Nephron (organoid): ENCODE measurements around the gene OSBPL3.

Experiments used
- H3K27ac Mint-ChIP-seq, 3 experiments: 2 replicates each; pipeline ENCODE4 v1.8.0; 2020; ENCODE audit warnings: mixed read lengths in 3 of 3, mild to moderate bottlenecking in 2 of 3, moderate library complexity in 1 of 3
- H3K27me3 Mint-ChIP-seq: 2 replicates; pipeline ENCODE4 v1.8.0; 2021; ENCODE audit warnings: low read depth, mild to moderate bottlenecking, moderate library complexity, mixed read lengths
- H3K36me3 Mint-ChIP-seq: 2 replicates; pipeline ENCODE4 v1.8.0; 2020; ENCODE audit warnings: low read depth, mixed read lengths
- H3K4me1 Mint-ChIP-seq: 2 replicates; pipeline ENCODE4 v1.8.0; 2020; ENCODE audit warnings: mixed read lengths
- H3K4me3 Mint-ChIP-seq, 3 experiments: 2 replicates each; pipeline ENCODE4 v1.8.0; 2020; ENCODE audit warnings: mild to moderate bottlenecking in 3 of 3, mixed read lengths in 3 of 3, moderate library complexity in 2 of 3
- H3K9me3 Mint-ChIP-seq: 2 replicates; pipeline ENCODE4 v1.8.0; 2020; ENCODE audit warnings: mixed read lengths
- TF ChIP-seq, protein P1 (sequence below), 3 experiments: fragments of 200-600 bp; sonication (generic); IDR thresholded peaks; one replicate each; pipeline ENCODE4 v1.5.0; 2021; ENCODE audit warnings: antibody characterized with exemption in 3 of 3; ENCODE audit not compliant: unreplicated experiment in 3 of 3

The OSBPL3 gene

DNA sequence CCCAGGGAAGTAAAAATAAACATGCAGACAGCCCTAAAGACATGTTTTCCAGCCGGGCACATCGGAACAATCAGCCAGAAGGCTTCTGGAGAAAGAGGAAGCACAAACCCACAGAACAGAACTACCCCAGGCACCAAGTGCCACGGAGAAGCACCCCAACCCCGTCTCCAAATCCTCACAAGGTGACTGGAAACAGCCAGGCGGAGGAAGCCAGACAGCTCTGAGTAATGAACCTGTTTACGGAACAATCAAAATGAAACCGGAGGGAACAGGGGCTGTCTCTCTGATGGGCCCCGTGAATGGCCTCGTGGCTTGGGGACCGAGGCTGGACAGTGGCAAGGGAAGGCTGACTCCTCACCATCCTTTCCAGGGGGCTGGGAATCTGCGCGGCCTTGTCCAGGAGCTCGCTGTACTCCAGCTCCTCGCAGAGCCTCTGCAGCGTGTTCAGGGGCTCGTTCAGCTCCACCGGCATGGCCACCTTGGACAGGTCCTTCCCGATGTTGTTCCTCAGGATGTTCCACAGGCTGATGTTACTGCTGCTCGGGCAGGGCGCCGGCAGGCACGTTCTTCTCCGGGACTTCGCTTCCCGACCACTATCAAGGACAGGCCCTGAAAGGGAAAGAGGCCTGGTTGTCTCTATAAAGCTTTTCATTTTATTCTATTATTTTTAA, 145.7 kb downstream of the OSBPL3 start:
- Mint-ChIP-seq H3K4me3 (no peak overlapping the region), H3K27ac (no peak overlapping the region), H3K36me3 (no peaks in the 10 kb centered on the region), H3K9me3 (no peaks in the 10 kb centered on the region), H3K27me3 (no peaks in the 10 kb centered on the region), H3K4me1 (peaks cover 3% of the 10 kb centered on the region)
- TF ChIP-seq, protein P1, sequence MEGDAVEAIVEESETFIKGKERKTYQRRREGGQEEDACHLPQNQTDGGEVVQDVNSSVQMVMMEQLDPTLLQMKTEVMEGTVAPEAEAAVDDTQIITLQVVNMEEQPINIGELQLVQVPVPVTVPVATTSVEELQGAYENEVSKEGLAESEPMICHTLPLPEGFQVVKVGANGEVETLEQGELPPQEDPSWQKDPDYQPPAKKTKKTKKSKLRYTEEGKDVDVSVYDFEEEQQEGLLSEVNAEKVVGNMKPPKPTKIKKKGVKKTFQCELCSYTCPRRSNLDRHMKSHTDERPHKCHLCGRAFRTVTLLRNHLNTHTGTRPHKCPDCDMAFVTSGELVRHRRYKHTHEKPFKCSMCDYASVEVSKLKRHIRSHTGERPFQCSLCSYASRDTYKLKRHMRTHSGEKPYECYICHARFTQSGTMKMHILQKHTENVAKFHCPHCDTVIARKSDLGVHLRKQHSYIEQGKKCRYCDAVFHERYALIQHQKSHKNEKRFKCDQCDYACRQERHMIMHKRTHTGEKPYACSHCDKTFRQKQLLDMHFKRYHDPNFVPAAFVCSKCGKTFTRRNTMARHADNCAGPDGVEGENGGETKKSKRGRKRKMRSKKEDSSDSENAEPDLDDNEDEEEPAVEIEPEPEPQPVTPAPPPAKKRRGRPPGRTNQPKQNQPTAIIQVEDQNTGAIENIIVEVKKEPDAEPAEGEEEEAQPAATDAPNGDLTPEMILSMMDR (IDR thresholded peaks at IDR 0.05; ENCODE audit: unreplicated experiment in 3 of 3), result no peak

DNA sequence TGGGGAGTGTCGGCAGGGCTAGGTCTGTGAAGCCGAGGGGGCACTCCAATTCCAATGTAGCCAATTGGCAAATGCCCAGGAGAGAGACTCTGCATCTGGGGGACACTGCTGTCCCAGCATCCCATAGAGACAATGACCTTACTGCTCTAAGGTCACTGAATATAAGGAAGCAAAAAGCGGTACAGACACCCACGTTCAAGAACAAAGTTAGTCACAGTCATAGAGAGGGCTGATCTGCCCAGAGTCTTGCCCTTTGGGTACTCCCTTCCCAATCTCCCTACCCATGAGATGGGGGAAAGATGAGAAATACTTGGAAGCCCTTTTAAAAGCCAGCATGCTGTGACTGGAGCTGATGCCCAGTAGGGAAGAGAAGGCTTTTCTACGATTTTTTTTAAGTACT, 146.4 kb downstream of the OSBPL3 start:
- TF ChIP-seq, protein P1 (IDR thresholded peaks at IDR 0.05; ENCODE audit: unreplicated experiment in 3 of 3), result no peak
- Mint-ChIP-seq H3K36me3 (no peaks in the 10 kb centered on the region), H3K9me3 (no peaks in the 10 kb centered on the region), H3K4me3 (no peak overlapping the region), H3K27ac (no peak overlapping the region), H3K4me1 (peaks cover 9% of the 10 kb centered on the region), H3K27me3 (no peaks in the 10 kb centered on the region)

DNA sequence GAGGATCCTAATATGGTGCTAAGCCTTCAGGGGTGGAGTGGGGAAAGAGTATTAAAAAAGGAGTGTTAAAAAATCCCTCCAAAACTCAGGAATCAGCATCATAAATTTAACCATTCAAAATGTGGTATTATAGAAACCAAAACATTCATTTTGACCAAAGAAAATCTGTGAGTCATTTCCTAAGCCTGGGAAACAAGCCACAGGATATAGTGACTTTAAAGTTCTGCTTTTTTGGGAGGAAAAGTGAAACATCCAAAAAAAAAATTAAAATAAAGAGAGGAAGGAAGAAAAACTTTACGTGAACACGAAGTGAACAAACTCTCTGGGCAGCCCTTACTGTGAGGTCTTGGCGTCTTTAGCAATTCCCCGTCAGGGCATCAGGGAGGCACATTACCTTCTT, 148.7 kb downstream of the OSBPL3 start:
- peaks cover 14% of the 10 kb centered on the region for H3K4me1 Mint-ChIP-seq
- H3K27ac Mint-ChIP-seq, result no peak overlapping the region
- no peaks in the 10 kb centered on the region for H3K9me3 Mint-ChIP-seq
- no peaks in the 10 kb centered on the region for H3K36me3 Mint-ChIP-seq
- TF ChIP-seq, protein P1 (IDR thresholded peaks at IDR 0.05; ENCODE audit: unreplicated experiment in 3 of 3), result no peak
- H3K27me3 Mint-ChIP-seq, result no peaks in the 10 kb centered on the region
- no peak overlapping the region for H3K4me3 Mint-ChIP-seq

DNA sequence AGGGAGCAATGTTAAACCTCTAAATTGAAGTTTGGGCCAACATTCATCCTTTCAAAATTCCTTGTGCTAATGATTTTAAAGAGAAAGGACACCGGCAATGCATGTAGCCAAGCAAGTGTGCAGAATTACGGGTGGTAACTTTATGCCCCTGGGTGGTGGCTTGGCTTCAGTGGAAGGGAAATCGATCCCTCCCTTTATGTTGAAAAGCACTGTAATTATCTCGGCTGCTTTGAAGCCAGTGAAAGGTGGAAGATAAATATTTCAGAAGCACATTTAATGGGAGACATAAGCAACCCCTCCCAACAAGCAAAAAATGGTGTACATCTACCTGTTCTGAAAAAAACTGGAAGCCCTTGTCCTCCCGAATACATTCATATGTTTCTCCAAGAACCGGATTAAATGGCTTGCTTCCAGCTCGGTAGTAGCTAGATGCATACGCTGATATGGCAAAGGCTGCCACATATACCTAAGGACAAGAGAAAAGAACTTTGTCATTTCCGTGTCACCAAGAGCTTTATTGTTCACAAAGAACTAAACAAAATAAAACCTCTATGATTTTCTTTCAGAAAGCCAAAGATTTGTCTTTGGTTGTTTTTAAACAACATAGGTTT, 149.4 kb downstream of the OSBPL3 start:
- no peaks in the 10 kb centered on the region for H3K9me3 Mint-ChIP-seq
- no peaks in the 10 kb centered on the region for H3K36me3 Mint-ChIP-seq
- H3K27ac Mint-ChIP-seq, result no peak overlapping the region
- TF ChIP-seq, protein P1 (IDR thresholded peaks at IDR 0.05; ENCODE audit: unreplicated experiment in 3 of 3), result no peak
- no peaks in the 10 kb centered on the region for H3K27me3 Mint-ChIP-seq
- peaks cover 21% of the 10 kb centered on the region for H3K4me1 Mint-ChIP-seq
- no peak overlapping the region for H3K4me3 Mint-ChIP-seq

DNA sequence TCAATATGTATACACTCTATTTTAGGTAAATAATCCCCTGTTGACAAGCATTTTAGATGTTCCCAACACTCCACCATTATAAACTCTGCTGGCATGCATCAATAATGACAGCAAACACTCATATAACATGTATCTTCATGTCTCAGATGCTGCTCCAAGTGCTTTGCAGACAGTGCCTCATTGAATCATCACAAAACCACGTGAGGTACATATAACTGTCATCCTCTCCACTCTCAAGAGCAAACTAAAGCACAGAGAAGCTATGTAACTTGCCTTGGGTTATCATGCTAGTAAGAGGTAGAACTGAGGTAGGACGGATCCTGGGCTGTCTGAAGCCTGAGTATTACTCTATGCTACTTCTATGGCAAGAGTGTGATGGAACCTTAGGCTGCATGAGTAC, 150.2 kb downstream of the OSBPL3 start:
- H3K4me3 Mint-ChIP-seq, result no peak overlapping the region
- no peaks in the 10 kb centered on the region for H3K9me3 Mint-ChIP-seq
- TF ChIP-seq, protein P1 (IDR thresholded peaks at IDR 0.05; ENCODE audit: unreplicated experiment in 3 of 3), result no peak
- no peaks in the 10 kb centered on the region for H3K36me3 Mint-ChIP-seq
- H3K27ac Mint-ChIP-seq, result no peak overlapping the region
- H3K27me3 Mint-ChIP-seq, result no peaks in the 10 kb centered on the region
- peaks cover 29% of the 10 kb centered on the region for H3K4me1 Mint-ChIP-seq
